Prostate gland (tissue), 2 donors: Measurements from ENCODE around the gene GNAT3.

ENCODE experiments used
- POLR2A ChIP-seq: fragments of 450-650 bp; IDR thresholded peaks from one replicate; pipeline ENCODE4 v1.6.1; 2016; ENCODE audit warnings: antibody characterized with exemption, mild to moderate bottlenecking
- TF ChIP-seq, protein P1 (sequence below), 4 experiments: fragments of 200-600 bp in 2 of 4; fragments of 450-650 bp in 2 of 4; sonication (generic) in 2 of 4; IDR thresholded peaks; 1 replicate in 3 of 4; 2 replicates in 1 of 4; pipeline ENCODE4 v1.5.1; 2016 to 2019; ENCODE audit warnings: antibody characterized with exemption in 4 of 4, mild to moderate bottlenecking in 2 of 4, moderate library complexity in 2 of 4

DNA sequence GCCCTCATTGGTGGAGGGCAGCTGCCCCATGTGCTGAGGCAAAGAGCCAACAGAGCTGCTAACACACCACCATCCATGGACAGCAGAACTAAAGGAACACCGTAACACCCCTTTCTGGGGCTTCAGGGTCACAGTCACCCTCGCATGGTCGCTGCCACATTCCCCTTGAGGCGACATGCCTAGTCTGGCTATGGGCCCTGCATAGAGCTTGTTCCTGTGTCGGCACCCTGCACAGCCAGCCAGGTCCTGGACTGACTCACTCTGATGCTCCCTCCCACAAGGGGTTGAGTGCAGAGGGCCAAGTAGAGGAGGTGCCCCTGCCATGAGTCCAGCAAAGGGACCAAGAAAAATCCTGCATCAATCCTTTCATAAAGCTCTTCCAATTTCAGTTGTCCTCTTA lies 77.8 kb downstream of the GNAT3 start:
- TF ChIP-seq POLR2A, result no peak
- TF ChIP-seq, protein P1, sequence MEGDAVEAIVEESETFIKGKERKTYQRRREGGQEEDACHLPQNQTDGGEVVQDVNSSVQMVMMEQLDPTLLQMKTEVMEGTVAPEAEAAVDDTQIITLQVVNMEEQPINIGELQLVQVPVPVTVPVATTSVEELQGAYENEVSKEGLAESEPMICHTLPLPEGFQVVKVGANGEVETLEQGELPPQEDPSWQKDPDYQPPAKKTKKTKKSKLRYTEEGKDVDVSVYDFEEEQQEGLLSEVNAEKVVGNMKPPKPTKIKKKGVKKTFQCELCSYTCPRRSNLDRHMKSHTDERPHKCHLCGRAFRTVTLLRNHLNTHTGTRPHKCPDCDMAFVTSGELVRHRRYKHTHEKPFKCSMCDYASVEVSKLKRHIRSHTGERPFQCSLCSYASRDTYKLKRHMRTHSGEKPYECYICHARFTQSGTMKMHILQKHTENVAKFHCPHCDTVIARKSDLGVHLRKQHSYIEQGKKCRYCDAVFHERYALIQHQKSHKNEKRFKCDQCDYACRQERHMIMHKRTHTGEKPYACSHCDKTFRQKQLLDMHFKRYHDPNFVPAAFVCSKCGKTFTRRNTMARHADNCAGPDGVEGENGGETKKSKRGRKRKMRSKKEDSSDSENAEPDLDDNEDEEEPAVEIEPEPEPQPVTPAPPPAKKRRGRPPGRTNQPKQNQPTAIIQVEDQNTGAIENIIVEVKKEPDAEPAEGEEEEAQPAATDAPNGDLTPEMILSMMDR (IDR thresholded peaks at IDR 0.05), result no peak
